ENCODE results near the gene ZNF418. TPM values are rescaled to one million over a fixed set of nuclear protein-coding genes. Genes with fewer than 3 reads are reported as not detected.

Gene ZNF418
- total RNA-seq = 1.2 and 1.8 TPM in 2 replicates

DNA sequence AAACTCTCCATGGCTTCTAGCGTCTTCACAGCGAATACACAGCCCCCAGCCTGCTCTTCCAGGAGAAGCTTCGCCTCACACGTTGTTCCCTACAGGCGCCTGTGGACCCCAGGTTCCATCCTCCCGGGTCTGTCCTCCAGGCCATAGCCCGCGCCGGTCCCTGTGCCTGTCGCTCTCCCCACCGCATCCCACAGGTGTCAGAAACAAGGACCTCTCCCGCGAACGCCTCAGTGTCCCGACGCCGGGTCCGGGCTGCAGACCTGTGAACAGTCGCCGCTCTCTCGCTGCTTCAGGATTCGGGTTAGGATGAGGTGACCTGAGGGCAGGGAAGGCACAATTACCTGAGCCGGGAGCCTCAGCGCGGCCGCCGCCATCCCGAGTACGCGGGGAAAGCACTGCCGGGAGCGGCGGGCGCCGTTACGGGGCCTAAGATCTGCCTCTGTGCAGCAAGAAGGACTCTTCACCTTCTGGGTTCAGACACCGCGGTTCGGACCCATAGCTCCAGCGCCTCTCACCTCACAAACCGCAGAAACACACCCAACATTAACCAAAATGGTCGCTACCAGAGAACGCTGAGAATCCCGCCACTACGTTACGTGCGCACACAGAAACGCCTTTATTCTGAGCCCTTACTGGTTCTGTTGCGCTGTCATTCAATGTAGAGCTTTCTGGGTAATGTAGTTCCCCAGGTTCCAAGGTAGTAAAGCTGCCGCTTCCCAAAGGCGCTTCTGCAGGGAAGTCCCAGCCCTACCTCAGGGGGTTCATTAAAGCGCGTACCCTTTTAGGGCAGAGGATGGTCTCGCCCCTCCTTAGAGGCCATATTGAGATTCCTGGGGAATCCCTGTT, at the start of gene ZNF418:
ZNF418 (minus strand) TSS at position 583 of the 846 bp plus-strand sequence. CDS start 1,580 bp downstream, outside the sequence.

DNA sequence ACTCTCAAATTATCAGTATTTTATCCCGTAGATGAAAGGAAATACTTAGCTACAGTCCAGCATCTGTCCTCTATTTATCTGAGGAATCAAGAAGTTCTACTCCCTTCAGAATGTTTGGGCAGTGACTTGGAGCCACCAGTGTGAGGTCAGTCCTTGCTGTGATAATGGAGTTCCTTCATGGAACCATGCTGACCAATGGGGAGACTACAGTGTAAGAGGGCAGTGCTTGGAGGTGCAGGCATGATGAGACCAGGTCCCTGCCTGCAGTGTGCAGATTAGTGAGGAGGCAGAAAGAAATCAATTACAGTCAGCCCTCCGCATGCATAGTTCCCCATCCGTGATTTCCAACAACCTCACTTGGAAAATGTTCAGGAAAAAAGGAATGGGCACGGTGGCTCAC, 39.2 kb upstream of the ZNF418 start, which contains the start of gene C19orf18:
C19orf18 (minus strand) TSS at position 101 of the 400 bp plus-strand sequence. CDS start 102 bp downstream, outside the sequence.

DNA sequence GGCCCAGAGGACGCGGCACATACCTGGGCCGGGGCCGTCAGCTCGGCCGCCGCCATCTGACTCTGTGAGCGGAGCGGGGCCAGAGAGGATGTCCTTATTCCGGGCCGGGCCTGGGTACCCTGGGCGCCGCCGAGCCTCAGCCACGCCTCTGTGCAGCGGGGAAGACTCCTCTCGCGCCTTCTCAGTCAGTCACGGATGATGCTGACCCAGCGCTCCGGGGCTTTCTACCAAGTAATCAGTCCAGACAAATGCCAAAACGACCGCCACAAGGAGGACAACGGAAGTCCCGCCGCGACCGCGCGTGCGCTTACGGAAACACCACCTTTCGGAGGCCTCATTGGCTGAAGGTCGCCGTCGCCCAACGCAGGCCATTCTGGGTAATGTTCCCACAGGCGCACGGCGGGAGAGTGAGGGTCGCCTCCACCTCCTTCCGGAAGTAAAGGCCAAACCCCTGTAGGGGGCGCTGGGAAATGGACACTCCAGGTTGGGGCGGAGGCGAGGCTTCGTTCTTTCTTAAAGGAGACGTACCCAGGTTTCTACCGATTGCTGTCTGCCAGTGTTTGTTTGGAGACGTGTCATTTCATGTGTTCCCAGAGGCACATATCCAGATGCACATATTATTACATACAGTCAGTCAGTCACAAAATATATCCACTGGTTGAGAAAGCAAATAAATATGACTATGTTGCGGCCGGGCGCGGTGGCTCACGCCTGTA, 12.4 kb upstream of the ZNF418 start, which contains the start of gene ZNF256:
ZNF256 (minus strand) TSS at position 288 of the 716 bp plus-strand sequence; CDS start at position 56, 232 bp downstream.

DNA sequence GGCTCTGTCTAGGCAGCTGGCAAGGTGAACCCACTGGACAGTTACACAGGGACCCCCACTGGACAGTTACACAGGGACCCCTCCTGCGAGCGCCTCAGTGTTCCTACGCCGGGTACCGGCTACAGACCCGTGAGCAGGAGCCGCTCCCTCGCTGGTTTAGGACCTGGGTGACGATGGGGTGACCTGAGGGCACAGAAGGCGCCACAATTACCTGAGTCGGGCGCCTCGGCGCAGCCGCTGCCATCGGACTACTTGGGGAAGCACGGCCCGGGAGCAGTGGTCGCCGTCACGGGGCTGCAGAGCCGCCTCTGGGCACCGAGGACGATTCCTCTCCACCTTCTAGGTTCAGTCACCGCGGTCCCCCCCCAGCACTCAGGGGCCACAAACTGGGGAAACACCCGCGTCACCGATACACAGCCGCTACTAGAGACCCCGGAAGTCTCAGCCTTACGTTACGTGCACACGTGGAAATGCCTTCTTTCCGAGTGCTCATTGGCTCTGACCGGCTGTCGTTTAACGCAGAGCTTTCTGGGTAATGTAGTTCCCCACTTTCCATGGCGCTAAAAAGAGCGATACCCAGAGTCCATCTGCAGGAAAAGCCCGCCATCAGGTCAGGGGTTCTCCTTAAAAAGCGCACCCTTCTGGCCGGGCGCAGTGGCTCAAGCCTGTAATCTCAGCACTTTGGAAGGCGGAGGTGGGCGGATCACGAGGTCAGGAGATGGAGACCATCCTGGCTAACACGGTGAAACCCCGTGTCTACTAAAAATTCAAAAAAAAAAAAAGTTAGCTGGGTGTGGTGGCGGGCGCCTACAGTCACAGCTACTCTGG, 18.8 kb downstream of the ZNF418 start, which contains the start of gene ZNF417:
ZNF417 (minus strand) TSS at position 425 of the 828 bp plus-strand sequence; CDS start at position 244, 181 bp downstream.

DNA sequence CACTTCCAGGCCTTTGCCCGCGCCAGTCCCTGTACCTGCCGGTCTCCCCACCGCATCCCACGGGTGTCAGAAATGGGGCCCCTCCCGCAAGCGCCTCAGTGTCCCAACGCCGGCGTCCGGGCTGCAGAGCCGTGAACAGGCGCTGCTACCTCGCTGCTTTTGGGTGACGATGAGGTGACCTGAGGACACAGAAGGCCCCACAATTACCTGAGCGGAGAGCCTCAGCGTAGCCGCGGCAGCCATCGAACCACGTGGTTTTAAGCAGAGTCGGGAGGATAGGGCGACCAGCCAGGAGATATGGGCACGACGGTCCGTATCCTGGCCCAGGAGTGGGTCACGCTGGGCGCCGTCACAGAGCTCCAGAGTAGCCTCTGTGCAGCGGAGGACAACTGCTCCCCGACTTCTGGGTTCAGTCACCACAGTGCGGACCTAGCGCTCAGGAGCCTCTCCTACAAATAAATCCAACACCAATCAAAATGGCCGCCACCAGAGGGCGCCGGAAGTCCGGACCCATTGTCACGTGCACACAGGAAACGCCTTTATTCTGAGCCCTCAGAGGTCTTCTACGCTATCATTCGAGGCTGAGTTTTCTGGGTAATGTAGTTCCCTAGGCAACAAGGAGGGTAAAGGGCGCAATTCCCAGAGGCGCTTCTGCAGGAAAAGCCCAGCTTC, 46.5 kb downstream of the ZNF418 start, which contains the start of gene ZNF814:
ZNF814 (minus strand) TSS at position 478 of the 672 bp plus-strand sequence; CDS start at position 243, 235 bp downstream.

Other genes starting within 250 kb of the ZNF418 start
- gene ZNF154, start 226.2 kb downstream of the ZNF418 start, total RNA-seq = 0.37 and 0.59 TPM in 2 replicates
- 2.9 and 4.7 TPM in 2 replicates for gene ZNF671, start 207.8 kb downstream of the ZNF418 start, total RNA-seq
- gene ZNF776, start 188.6 kb downstream of the ZNF418 start, total RNA-seq = 8.5 and 9.8 TPM in 2 replicates
- gene ZNF586, start 165.7 kb downstream of the ZNF418 start, total RNA-seq = 9.6 and 12.3 TPM in 2 replicates
- 4.1 and 4.8 TPM in 2 replicates for gene ZNF552, start 120.5 kb downstream of the ZNF418 start, total RNA-seq
- 18.0 and 32.5 TPM in 2 replicates for gene ZNF587B, start 105.1 kb downstream of the ZNF418 start, total RNA-seq
- gene ZNF587, start 85.5 kb downstream of the ZNF418 start, total RNA-seq = 15.4 and 19.9 TPM in 2 replicates
- 5.5 and 9.8 TPM in 2 replicates for gene ZNF814, start 46.4 kb downstream of the ZNF418 start, total RNA-seq
- gene ZNF417, start 18.8 kb downstream of the ZNF418 start, total RNA-seq = 8.5 and 11.1 TPM in 2 replicates
- gene ZNF256, start 12.3 kb upstream of the ZNF418 start, total RNA-seq = 2.7 and 4.0 TPM in 2 replicates
- 0.20 and 0.37 TPM in 2 replicates for gene C19orf18, start 39.1 kb upstream of the ZNF418 start, total RNA-seq
- gene ZNF606, start 67.4 kb upstream of the ZNF418 start, total RNA-seq = 8.8 and 10.7 TPM in 2 replicates
- not detected in 2 replicates for gene ZSCAN1, start 98.6 kb upstream of the ZNF418 start, total RNA-seq
- 0.78 and 2.2 TPM in 2 replicates for gene ZNF135, start 123.9 kb upstream of the ZNF418 start, total RNA-seq
- 10.2 and 25.7 TPM in 2 replicates for gene ZSCAN18, start 162.8 kb upstream of the ZNF418 start, total RNA-seq
- gene ZNF329, start 215.4 kb upstream of the ZNF418 start, total RNA-seq = 6.2 and 8.0 TPM in 2 replicates
- 14.3 and 17.8 TPM in 2 replicates for gene ZNF274, start 247.7 kb upstream of the ZNF418 start, total RNA-seq